Liver (tissue), 3 donors: ENCODE results near the gene USP6NL.

Experiments
- GABPA ChIP-seq, 2 donors: IDR thresholded peaks in 1 of 2; conservative IDR thresholded peaks in 1 of 2; 2 replicates each; pipeline ENCODE4 v1.6.1; 2016; ENCODE audit warnings: antibody characterized with exemption in 2 of 2, mild to moderate bottlenecking in 1 of 2, moderate library complexity in 1 of 2
- RAD21 ChIP-seq, 2 donors: IDR thresholded peaks; 2 replicates each; pipeline ENCODE4 v1.6.1; 2016; ENCODE audit warnings: antibody characterized with exemption in 2 of 2, mild to moderate bottlenecking in 2 of 2
- RXRA ChIP-seq, 2 donors: IDR thresholded peaks; 2 replicates each; pipeline ENCODE4 v1.6.1; 2017 to 2018; ENCODE audit warnings: antibody characterized with exemption in 2 of 2, mild to moderate bottlenecking in 1 of 2
- SP1 ChIP-seq: IDR thresholded peaks from 2 replicates; pipeline ENCODE4 v1.6.1; 2018; ENCODE audit warnings: antibody characterized with exemption, mild to moderate bottlenecking
- YY1 ChIP-seq: IDR thresholded peaks from 2 replicates; pipeline ENCODE4 v1.6.1; 2016; ENCODE audit warnings: antibody characterized with exemption, mild to moderate bottlenecking
- TF ChIP-seq, protein P1 (sequence below): fragments of 150-350 bp; IDR thresholded peaks from 2 replicates; pipeline ENCODE4 v1.5.1; 2017; ENCODE audit warnings: improper control_type of control experiment, low read depth, low read length; ENCODE audit not compliant: missing input control
- donor health status: healthy.
- donor health status: healthy.

- TF ChIP-seq, protein P1, sequence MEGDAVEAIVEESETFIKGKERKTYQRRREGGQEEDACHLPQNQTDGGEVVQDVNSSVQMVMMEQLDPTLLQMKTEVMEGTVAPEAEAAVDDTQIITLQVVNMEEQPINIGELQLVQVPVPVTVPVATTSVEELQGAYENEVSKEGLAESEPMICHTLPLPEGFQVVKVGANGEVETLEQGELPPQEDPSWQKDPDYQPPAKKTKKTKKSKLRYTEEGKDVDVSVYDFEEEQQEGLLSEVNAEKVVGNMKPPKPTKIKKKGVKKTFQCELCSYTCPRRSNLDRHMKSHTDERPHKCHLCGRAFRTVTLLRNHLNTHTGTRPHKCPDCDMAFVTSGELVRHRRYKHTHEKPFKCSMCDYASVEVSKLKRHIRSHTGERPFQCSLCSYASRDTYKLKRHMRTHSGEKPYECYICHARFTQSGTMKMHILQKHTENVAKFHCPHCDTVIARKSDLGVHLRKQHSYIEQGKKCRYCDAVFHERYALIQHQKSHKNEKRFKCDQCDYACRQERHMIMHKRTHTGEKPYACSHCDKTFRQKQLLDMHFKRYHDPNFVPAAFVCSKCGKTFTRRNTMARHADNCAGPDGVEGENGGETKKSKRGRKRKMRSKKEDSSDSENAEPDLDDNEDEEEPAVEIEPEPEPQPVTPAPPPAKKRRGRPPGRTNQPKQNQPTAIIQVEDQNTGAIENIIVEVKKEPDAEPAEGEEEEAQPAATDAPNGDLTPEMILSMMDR = no peak
- TF ChIP-seq RAD21 (IDR thresholded peaks at IDR 0.05) (no peak), GABPA (IDR thresholded peaks at IDR 0.05 in 1 of 2, conservative IDR thresholded peaks at IDR 0.05 in 1 of 2) (no peak), SP1 (no peak), YY1 (no peak), RXRA (IDR thresholded peaks at IDR 0.05) (no peak)
Observed at GRCh38 chr10:11612021-11613001, 861 bp upstream of the USP6NL start.
